HG02943 (cell line): ENCODE measurements around the gene KLHDC3.
"Not testable (repeated sequence)": the region's sequence is repeated elsewhere in the genome, so short reads cannot be mapped to it uniquely, and the experiment has no call there.

ENCODE experiments used
- ATAC-seq: cut with Tn5 transposase; IDR thresholded peaks from one replicate; pipeline ENCODE4 v1.9.1; 2021; ENCODE audit warnings: mild to moderate bottlenecking, low read depth, moderate library complexity; ENCODE audit not compliant: unreplicated experiment

Gene KLHDC3

DNA sequence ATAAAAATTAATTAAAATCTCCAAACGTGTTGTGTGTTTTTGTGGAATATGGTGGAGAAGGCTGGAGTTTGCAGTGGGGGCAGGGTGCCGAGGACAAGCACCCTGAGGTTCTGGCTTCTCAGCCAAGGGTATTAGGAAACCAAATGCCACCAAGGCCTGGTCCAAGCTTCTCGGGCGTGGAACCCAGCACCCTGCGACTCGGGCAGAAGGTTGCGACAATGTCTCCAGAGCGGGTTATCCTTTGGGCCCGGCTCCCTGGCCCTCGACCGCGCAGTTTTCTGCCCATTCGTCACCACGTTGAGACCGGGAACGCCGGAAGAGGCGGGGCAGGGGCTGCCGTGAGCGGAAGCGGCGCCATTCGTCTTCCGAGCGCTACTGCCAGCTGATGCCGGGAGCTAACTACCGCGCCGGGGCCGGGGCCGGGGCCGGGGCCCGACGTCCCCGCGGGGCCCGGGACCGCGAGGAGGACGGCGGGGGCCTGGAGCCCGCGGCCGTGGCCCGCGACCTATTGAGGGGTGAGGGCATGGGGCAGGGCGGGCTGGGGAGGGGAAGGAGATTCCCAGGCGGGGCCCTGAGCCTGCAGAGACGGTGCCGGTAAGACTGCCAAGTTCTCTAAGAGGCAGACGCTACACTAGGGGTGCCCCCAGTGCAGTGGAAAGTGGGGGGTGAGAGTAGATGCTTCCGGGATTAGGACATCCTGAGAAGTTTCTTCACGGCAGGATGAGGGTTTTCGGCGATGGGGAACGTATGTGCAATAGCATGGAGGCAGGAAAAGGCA is 7.4 kb downstream of the KLHDC3 start, which contains the start of gene RRP36:
RRP36 (plus strand) TSS at position 354 of the 778 bp plus-strand sequence; CDS start at position 386, 32 bp downstream.
- ATAC-seq = peak; percentile 70

DNA sequence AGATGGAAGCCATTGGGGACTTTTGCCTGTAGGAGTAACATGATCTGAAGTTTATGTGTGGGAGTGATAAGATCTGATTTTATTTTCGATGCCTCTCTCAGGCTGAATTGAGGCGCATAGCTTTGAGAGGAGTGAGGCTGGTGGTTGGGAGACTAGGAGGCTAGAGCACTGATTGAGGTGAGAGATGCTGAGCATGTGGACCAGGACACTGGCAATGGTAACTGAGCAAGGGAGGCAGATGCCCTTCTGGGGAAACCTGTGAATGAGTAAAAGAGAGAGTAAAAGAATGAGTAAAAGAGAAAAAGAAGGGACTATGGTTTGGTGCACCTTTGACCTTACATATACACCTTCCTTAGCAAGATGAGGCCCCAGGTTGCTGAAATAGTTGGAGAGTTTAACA is 10.4 kb downstream of the KLHDC3 start:
- no peak for ATAC-seq

DNA sequence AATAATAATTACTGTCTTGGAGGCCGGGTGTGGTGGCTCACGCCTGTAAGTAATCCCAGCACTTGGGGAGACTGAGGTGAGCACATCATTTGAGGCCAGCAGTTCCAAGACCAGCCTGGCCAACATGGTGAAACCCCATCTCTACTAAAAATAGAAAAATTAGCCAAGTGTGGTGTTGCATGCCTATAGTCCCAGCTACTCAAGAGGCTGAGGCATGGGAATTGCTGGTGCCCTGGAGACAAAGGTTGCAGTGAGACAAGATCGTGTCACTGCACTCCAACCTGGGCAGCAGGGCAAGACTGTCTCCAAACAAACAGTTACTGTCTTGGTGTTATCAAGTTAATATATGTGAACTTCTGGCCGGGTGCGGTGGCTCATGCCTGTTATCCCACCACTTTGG is 12.3 kb downstream of the KLHDC3 start:
- ATAC-seq = no peak

DNA sequence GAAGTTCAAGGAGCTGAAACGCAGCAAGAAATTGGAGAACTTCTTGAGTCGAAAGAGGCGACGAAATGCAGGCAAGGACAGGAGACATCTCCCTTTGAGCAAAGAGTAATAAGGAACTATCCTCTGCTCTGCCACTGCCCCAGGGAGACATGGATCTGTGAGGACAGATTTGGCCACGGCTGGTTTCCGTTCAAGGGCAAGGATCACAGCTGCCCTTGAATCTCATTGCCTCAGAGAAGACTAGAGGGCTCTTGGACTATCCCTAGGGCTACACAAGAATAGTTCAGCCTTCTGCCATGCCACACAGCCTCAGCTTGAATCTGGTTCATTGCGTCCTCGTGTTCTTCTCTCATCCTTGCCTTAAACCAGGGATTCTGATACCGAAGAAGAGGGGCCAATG is 15.1 kb downstream of the KLHDC3 start:
- ATAC-seq = no peak

DNA sequence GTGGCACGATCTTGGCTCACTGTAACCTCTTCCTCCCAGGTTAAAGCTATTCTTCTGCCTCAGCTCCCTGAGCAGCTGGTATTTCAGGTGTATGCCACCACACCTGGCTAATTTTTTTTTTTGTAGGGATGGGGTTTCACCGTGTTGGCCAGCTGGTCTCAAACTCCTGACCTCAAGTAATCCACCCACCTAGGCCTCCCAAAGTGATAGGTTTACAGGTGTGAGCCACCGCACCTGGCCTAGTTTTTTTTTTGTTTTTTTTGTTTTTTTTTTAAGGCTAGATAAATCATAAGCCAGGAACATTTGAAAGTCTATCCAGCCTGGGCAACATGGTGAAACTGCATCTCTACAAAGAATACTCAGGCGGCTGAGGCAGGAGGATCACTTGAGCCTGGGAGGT is 18.3 kb downstream of the KLHDC3 start:
- ATAC-seq = no peak

DNA sequence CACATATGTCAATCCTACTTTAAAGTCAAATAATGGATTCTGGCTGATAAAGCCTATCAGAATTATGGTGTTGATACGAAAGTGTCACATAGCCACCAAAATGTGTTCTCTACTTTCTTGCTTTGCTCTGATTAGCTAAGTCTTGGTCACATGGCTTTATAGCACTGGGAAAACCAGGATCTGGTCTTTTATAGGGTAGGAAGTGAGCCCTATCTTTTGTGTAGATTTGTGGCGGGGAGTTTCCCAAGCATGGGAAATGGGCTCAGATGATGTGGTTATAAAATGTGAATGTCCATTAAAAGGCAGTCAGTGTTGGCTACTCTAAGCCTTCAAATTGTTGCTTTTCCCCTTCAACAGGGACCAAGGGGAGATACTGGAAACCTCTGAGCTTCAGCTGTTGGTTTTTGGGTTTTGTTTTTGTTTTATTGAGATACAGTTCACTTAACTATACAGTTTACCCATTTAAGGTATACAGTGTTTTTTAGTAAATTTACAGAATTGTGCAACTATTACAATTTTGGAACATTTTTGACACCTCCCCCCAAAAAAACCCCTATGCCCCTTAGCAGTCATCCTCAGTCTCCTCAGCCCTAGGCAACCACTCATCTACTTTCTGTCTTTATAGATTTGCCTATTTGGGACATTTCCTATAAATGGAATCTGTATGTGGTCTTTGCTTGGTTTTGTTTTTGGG is 19.6 kb downstream of the KLHDC3 start:
- ATAC-seq = no peak

DNA sequence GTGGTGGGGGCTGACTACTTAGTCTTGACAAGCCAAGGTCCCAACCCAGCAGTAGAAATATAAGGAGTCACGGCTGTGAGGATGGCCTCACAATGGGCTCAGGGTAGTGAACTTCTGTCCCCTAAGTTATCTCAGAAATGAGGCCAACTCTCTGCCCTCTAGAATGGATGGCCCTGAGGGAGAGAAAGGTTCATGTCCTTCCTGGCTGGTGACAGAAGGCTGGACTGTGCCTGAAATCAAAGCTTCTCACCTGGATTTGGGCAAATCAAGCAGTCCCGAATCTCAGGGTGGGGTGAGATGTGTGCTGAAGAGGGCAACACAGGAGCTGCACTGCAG is 20.1 kb downstream of the KLHDC3 start:
- ATAC-seq = no peak

DNA sequence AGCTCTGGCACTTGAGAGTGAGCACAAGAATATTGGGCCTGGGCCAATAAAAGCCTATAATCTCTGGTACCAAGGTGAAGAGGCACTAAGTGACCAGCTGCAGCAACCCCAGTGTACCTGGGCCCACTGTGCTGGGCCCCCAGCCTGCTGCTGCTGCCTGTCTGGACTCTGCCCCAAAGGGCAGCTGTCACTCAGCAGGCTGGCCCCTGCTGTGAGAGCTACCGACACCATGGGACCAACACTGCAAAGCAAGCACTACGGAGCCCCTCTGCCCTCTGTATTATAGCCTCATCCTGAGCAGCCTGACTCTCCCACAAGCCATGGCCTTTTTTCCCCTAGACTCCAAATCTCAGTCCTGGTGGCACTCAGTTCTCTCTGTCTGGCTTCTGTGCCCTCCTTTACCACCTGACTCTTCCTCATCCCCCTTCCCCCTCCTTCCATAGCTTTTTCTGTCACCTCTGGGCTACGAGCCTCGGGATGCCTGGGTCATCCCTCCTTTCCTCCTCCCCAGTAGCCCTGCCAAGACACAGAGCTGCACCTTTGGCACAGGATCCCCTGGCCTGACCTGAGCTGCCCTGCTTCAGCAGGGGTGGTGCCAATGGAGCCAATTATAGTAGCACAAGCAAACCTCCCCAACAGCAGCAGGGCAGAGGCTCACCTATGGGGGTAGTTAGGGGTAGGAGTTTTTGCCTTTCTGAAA is 21.6 kb downstream of the KLHDC3 start:
- no peak for ATAC-seq

DNA sequence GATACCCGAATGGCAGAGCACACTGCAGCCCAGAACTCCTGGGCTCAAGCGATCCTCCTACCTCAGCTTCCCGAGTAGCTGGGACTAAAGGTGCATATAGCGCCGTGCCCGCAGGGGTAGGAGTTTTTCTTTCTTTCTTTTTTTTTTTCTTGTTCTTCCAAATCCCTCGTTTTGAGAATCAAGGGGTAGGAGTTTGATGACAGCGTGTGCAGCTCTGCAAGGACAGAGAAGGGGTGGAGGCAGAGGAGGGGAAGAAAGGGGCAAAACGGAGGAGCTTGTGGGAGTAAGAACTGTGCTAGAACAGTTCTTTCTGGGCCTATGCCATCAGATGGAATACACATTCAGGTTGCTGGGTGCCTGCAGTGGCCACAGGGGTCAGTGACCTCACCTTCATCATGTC is 22.7 kb downstream of the KLHDC3 start:
- no peak for ATAC-seq

DNA sequence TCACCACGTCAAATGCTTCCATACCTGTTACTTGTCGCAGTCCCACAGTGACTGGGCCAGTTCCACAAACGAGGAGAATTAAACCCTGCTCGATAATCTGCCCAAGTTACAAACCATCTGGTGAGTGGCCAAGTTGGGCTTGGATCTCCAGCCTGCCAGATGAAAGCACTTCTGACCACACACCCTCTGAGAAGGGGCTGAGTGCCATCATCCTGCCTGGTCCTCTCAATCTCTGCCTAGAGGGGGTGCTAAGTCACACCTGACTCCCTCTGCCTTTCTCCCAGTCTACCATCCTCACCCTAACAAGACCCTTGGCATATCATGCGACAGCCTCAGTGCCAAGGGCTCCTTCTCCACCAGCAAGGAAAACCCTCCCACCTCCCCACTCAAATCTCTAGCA is 23.1 kb downstream of the KLHDC3 start:
- no peak for ATAC-seq

DNA sequence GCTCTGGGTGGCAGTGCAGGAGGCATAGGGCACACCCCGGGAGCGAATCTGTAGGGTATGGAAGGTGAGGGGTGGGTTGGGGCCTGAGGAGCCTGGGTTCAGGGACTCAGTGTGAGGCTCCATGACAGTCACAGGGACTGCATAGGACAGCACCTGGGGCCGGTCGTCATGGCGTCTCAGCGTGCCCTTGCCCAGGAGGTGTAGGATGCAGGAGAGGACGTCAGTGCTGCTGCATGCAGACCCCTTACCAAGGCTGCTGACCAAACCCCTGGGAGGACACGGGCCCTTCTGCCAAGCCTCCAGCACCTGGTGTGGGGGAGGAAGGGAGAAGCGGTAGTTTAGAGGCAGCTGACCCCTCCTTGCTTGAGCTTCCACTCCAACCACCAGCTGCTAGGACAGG is 23.7 kb downstream of the KLHDC3 start:
- no peak for ATAC-seq

DNA sequence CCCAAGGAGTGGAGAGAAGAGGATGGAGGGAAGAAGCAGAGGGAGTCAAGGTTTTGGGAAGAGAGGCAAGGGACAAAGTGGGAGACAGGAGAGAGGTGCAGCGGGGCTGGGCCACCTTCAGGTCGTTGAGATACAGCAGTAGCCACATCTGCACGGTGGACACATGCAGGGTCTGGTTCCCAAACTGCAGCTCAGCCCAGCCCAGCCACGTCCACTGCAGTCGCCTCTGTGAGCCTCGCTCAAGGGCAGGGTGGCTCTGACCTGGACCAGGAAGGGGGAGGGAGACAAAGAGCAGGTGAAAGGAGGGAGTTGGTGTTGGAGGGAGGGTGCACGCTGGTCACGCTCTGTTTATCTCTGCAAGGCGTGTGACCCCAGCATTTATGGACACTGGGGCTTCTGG is 24.7 kb downstream of the KLHDC3 start:
- ATAC-seq = no peak

DNA sequence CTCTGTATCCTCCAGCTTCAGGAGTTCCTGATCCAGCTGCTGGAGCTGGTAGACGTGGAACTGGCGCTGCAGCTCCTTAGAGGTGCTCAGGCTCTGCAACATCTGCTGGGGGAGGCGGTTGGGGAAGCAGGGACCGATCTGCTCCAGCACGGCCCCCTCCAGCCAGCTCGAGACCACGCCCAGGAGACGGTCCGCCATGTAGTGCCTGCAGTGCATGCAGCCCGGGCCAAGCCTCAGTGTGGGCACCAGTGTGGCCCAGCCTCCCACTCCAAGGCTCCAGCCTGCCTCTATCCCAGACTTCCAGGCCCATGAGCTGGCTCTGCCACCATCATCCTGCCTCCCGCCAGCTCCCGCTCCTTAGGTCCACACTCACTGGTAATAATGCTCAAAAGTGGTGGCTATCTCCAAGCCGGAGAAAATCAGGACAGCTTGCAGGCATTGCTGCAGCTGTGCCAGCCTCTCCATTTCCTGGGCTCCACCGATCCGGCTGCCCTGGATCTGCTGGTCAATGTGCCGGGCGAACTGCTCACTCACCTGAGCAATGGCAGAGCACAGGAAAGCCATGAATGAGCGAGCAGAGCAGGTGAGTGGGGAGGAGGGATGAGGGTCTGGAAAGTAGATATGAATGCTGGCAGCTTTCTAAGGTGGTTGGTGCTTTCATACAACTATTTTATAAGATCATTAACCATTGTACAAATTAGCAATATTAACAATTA is 26.7 kb downstream of the KLHDC3 start:
- no peak for ATAC-seq

DNA sequence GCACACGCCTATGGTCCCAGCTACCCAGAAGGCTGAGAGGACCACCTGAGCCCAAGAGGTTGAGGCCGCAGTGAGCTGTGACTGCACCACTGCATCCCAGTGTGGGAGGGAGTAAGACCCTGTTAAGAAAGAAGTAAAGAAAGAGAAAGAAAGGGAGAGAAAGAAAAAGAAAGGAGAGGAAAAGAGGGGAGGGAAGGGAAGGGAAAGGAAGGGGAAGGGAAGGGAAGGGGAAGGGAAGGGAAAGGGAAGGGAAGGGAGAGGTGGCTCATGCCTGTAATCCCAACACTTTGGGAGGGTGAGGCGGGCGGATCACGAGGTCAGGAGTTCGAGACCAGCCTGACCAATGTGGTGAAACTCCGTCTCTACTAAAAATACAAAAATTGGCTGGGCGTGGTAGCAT is 27.4 kb downstream of the KLHDC3 start:
- ATAC-seq = not testable (repeated sequence)

DNA sequence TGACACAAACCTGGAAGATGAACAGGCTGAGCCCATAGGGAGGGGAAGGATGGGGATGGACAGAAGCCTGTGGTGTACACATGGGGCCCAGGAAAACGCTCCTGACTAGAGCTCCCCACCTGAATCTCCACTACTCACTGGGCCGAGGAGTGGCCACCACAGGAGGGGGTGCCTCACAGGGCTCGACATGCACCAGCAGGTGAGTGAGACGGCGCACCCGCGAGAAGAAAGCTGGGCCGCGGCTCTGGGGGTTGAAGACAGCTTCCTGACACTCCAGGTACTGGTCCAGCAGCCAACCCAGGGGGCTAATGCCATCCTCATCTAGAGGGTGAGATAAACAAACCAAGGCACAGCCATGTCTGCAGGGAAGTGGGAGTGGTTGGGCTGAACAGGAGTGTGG is 29.3 kb downstream of the KLHDC3 start:
- no peak for ATAC-seq

DNA sequence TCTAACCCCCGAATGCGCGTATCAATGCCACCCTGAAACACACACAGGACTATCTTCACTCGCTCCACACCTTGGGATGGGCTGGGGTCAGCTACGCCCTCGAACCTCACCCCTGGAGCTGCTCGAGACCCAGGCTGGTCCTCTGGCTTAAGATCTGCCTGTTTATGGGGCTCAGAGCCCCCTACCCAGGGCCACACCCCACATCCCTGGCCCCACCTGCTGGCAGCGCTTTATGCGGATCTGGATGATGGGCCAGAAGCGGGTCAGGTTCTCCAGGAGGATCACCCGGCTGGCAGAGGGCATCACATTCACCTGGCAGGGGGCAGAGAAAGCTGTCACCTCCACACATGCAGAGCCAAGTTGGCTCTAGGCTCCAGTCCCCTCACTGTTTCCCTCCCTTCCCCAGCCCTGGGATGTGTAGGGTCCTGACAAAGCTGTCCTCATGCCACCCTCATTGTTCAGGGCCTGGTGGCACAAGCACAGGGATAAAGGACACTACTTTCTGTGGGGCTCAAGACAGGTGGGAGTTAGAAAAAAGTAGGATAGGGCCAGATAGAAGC is 31.4 kb downstream of the KLHDC3 start:
- ATAC-seq = no peak

DNA sequence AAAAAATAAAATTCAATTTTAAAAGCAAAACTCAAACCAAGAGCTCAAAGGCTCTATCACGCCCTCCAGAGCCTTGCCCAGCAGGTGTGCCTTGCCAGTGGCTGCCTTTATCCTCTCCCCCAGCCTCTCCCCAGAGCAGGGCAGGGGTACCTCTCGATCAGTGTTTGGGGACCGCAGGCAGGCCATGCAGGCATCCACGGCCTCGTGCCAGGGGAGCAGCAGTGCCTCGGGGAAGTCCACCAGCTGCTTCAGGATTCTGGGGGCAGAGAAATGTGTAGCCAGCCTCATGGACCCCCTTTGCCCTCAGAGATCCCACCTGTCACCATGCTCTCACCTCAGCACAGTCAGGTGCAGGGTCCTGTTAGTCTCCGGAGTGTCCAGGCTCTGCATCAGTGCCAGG is 33.9 kb downstream of the KLHDC3 start:
- ATAC-seq = no peak

DNA sequence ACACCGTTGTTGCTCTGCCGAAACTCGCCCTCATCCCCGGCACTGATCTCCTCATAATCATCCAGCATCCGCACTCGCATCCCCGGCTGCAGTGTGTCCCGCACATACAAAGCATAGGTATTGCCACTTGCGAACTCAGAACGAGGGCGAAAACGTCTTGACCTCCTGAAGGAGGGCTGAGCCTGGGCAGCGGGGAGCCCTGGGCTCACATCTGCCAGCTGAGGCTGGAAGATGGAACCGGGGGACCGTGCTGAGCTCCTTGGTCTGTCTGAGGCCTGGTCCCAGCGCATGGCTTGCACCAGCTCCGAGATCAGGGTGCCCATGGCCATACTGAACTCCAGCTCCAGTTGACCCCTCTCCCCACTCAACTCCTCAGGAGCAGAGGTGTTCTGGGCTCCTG is 36.9 kb downstream of the KLHDC3 start:
- ATAC-seq = no peak

DNA sequence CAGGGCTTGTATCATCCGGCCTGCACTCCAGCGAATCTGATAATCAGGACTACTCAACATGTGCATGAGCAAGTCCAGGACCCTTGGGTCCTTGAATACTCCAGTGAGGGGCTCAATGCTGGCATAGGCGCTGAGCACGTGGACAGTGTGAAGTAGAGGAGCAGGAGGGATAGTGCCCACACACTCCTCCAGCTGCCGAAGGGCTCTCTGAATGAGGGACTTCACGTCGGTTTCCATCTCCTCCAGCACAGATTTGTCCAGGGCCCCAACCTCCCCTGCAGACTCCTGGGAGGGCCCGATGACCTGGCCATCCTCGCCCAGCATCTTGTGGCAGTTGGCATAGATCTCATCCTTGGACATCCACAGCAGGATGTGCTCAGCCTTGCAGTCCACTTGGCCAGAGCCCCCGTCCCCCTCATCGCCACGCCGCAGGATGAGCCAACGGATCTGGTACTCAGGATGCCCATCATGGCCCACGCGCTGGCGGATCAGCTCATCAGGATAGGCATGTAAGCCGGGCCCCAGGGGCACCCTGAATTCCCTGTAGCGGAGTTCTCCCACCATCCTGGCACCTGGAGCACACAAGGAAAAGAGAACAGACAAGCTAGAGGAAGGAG is 38.3 kb downstream of the KLHDC3 start:
- ATAC-seq = no peak

DNA sequence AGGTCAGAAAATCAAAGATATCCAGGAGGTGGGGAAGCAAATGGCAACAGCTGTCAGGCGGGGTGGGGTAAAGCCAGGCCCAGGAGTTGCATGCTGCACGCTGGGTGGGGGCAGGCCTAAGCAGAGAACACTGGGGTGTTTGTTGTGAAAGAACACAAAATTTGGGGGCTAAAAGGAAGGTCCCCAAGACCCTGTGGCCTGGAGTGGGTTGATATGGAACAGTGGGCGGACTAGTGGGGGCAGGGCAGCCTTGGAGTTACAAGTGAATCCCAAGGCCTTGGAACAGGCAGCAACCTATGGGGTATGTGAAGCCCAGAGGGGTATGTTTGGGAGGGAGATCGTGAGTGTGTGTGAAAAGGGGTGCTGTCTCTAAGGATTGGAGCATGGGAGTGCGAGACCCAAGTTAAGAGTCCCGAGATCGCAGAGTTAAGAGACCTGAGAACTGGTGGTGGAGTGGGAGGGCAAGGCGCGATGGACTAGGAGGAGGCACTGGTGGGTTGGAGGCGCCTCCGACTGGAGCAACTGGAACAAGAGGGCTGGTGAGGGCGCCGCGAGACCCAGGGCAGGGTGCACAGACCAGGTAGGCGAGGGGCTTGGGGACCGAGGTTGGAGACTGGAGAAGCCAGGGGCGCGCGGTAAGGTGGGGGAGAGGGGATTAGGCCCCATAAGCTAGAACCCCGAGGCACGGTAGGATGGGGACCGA is 38.9 kb downstream of the KLHDC3 start:
- peak; percentile 15 for ATAC-seq
